Measurements from ENCODE around the gene APBA2.

The APBA2 gene

GRCh38 chr15:29095746-29096145 is 210.0 kb downstream of the APBA2 start:
- Histone ChIP-seq H3K79me2 (ENCODE audit: insufficient read depth, low read length) (no peaks in the 10 kb centered on the region), H3K9me3 (ENCODE audit: insufficient read depth, low read depth, low read length) (no peaks in the 10 kb centered on the region), H3K36me3 (ENCODE audit: insufficient read depth, low read length) (peaks cover 68% of the 10 kb centered on the region; the same call in 1 of the 2 replicates), H3K4me2 (ENCODE audit: low read depth, low read length, poor library complexity, severe bottlenecking) (no peak overlapping the region), H4K20me1 (ENCODE audit: insufficient read depth, low read length, poor library complexity, severe bottlenecking) (no peaks in the 10 kb centered on the region), H3K4me3 (ENCODE audit: low read length, poor library complexity, severe bottlenecking) (no peak overlapping the region), H3K27me3 (ENCODE audit: insufficient read depth, low read length, poor library complexity, severe bottlenecking) (no peaks in the 10 kb centered on the region), H2AFZ (ENCODE audit: low read length) (no peak overlapping the region), H3K4me1 (ENCODE audit: insufficient read depth, low read length, poor library complexity, severe bottlenecking) (no peaks in the 10 kb centered on the region), H3K9ac (ENCODE audit: low read depth, low read length, poor library complexity, severe bottlenecking) (no peak overlapping the region), H3K9me2 (replicated peaks; ENCODE audit: low read depth, low read length) (no peaks in the 10 kb centered on the region), H3F3A (ENCODE audit: low read depth) (no peaks in the 10 kb centered on the region)
- TF ChIP-seq CTCF (conservative IDR thresholded peaks at IDR 0.05; ENCODE audit: low read length) (no peak), EZH2phosphoT487 (IDR thresholded peaks at IDR 0.05; ENCODE audit: borderline replicate concordance) (no peak)

- Histone ChIP-seq H3K79me2 (ENCODE audit: insufficient read depth, low read length) (no peaks in the 10 kb centered on the region), H3K9me2 (replicated peaks; ENCODE audit: low read depth, low read length) (no peaks in the 10 kb centered on the region), H3K9me3 (ENCODE audit: insufficient read depth, low read depth, low read length) (no peaks in the 10 kb centered on the region), H4K20me1 (ENCODE audit: insufficient read depth, low read length, poor library complexity, severe bottlenecking) (no peaks in the 10 kb centered on the region), H3K4me3 (ENCODE audit: low read length, poor library complexity, severe bottlenecking) (no peak overlapping the region), H3F3A (ENCODE audit: low read depth) (no peaks in the 10 kb centered on the region), H3K4me1 (ENCODE audit: insufficient read depth, low read length, poor library complexity, severe bottlenecking) (no peaks in the 10 kb centered on the region), H2AFZ (ENCODE audit: low read length) (no peak overlapping the region), H3K9ac (ENCODE audit: low read depth, low read length, poor library complexity, severe bottlenecking) (no peak overlapping the region), H3K4me2 (ENCODE audit: low read depth, low read length, poor library complexity, severe bottlenecking) (no peak overlapping the region), H3K36me3 (ENCODE audit: insufficient read depth, low read length) (peaks cover 81% of the 10 kb centered on the region; the same call in 1 of the 2 replicates), H3K27me3 (ENCODE audit: insufficient read depth, low read length, poor library complexity, severe bottlenecking) (no peaks in the 10 kb centered on the region)
- no peak for TF ChIP-seq EZH2phosphoT487 (IDR thresholded peaks at IDR 0.05; ENCODE audit: borderline replicate concordance)
- TF ChIP-seq CTCF (conservative IDR thresholded peaks at IDR 0.05; ENCODE audit: low read length): no peak
Measured at GRCh38 chr15:29097168-29097567, 211.4 kb downstream of the APBA2 start.

GRCh38 chr15:29097971-29098370 is 212.2 kb downstream of the APBA2 start:
- TF ChIP-seq EZH2phosphoT487 (IDR thresholded peaks at IDR 0.05; ENCODE audit: borderline replicate concordance) (no peak), CTCF (conservative IDR thresholded peaks at IDR 0.05; ENCODE audit: low read length) (no peak)
- Histone ChIP-seq H3K27me3 (ENCODE audit: insufficient read depth, low read length, poor library complexity, severe bottlenecking) (no peaks in the 10 kb centered on the region), H3K9me3 (ENCODE audit: insufficient read depth, low read depth, low read length) (no peaks in the 10 kb centered on the region), H3K9ac (ENCODE audit: low read depth, low read length, poor library complexity, severe bottlenecking) (no peak overlapping the region), H3K36me3 (ENCODE audit: insufficient read depth, low read length) (peaks cover 86% of the 10 kb centered on the region; the same call in 1 of the 2 replicates), H2AFZ (ENCODE audit: low read length) (no peak overlapping the region), H3K9me2 (replicated peaks; ENCODE audit: low read depth, low read length) (no peaks in the 10 kb centered on the region), H3K79me2 (ENCODE audit: insufficient read depth, low read length) (no peaks in the 10 kb centered on the region), H3K4me3 (ENCODE audit: low read length, poor library complexity, severe bottlenecking) (no peak overlapping the region), H3K4me2 (ENCODE audit: low read depth, low read length, poor library complexity, severe bottlenecking) (no peak overlapping the region), H3F3A (ENCODE audit: low read depth) (no peaks in the 10 kb centered on the region), H3K4me1 (ENCODE audit: insufficient read depth, low read length, poor library complexity, severe bottlenecking) (no peaks in the 10 kb centered on the region), H4K20me1 (ENCODE audit: insufficient read depth, low read length, poor library complexity, severe bottlenecking) (no peaks in the 10 kb centered on the region)
